GM21717 (cell line): ENCODE results near the gene NAV2.

Experiments
- ATAC-seq: cut with Tn5 transposase; IDR thresholded peaks from one replicate; pipeline ENCODE4 v1.9.1; 2021; ENCODE audit warnings: mild to moderate bottlenecking, moderate library complexity; ENCODE audit not compliant: unreplicated experiment

Gene NAV2

GRCh38 chr11:19827399-19828135 is 114.9 kb downstream of the NAV2 start:
- ATAC-seq, result no peak

- ATAC-seq, result no peak
Measured at GRCh38 chr11:19828382-19829108, 115.9 kb downstream of the NAV2 start.

- no peak for ATAC-seq
Measured at GRCh38 chr11:19829109-19829837, 116.6 kb downstream of the NAV2 start.

GRCh38 chr11:19832086-19832750 is 119.6 kb downstream of the NAV2 start:
- ATAC-seq, result no peak

- no peak for ATAC-seq
Measured at GRCh38 chr11:19832901-19833300, 120.3 kb downstream of the NAV2 start.

GRCh38 chr11:19834771-19835170 is 122.1 kb downstream of the NAV2 start:
- ATAC-seq, result no peak

GRCh38 chr11:19836666-19837065 is 124.0 kb downstream of the NAV2 start:
- no peak for ATAC-seq

GRCh38 chr11:19838994-19839768 is 126.5 kb downstream of the NAV2 start:
- no peak for ATAC-seq

- no peak for ATAC-seq
Measured at GRCh38 chr11:19840961-19841360, 128.3 kb downstream of the NAV2 start.

GRCh38 chr11:19842505-19842904 is 129.9 kb downstream of the NAV2 start:
- ATAC-seq, result no peak

- ATAC-seq, result no peak
Measured at GRCh38 chr11:19843079-19843478, 130.4 kb downstream of the NAV2 start.

GRCh38 chr11:19844012-19844411 is 131.4 kb downstream of the NAV2 start:
- no peak for ATAC-seq

GRCh38 chr11:19844806-19845205 is 132.2 kb downstream of the NAV2 start:
- ATAC-seq, result no peak

- no peak for ATAC-seq
Measured at GRCh38 chr11:19845626-19846025, 133.0 kb downstream of the NAV2 start.

GRCh38 chr11:19846654-19847305 is 134.1 kb downstream of the NAV2 start:
- no peak for ATAC-seq

- no peak for ATAC-seq
Measured at GRCh38 chr11:19848219-19848618, 135.6 kb downstream of the NAV2 start.

- ATAC-seq, result no peak
Measured at GRCh38 chr11:19849107-19849789, 136.6 kb downstream of the NAV2 start.

- no peak for ATAC-seq
Measured at GRCh38 chr11:19849947-19850593, 137.4 kb downstream of the NAV2 start.

GRCh38 chr11:19852288-19852687 is 139.7 kb downstream of the NAV2 start:
- ATAC-seq, result no peak
